HepG2 (cell line): ENCODE data around the gene SCFD2. TPM values are rescaled to one million over a fixed set of nuclear protein-coding genes. Genes with fewer than 3 reads are reported as not detected.

Source experiments
- ATAC-seq: fragments of 200-7000 bp; cut with Tn5 transposase; 3 replicates; pipeline ENCODE4 v1.9.1; 2020; ENCODE audit warnings: mild to moderate bottlenecking, moderate library complexity
- BruUV-seq: library from RNA; stranded (reverse); fragments of 400-500 nt; replicated peaks from 2 replicates; lab custom pipeline; 2021; lab: Mats Ljungman, UMichigan
- CTCF ChIA-PET: fragments of 300-600 bp; formaldehyde crosslinking; extraction: SDS; loops from one replicate; lab custom pipeline; 2021; ENCODE audit warnings: low total read pairs, inconsistent platforms, low intra/inter-chr PET ratio; lab: Yijun Ruan, JAX
- POLR2A ChIA-PET: fragments of 350-600 bp; sonication (Branson Sonifier 250); formaldehyde crosslinking; loops from one replicate; lab custom pipeline; 2020; ENCODE audit warnings: antibody characterized with exemption, inconsistent platforms; lab: Yijun Ruan, JAX
- DNase-seq: peaks from one replicate; pipeline ENCODE4 v3.0.0-alpha.2; 2015; ENCODE audit warnings: low spot score
- FAIRE-seq: peaks from 3 replicates; lab custom pipeline; 2011; peaks lifted over from hg19 to GRCh38; lab: Jason Lieb, UNC
- H2AFZ ChIP-seq: one replicate; pipeline ENCODE4 v1.6.1; 2011; ENCODE audit warnings: low read length, inconsistent platforms
- H3K27ac ChIP-seq: fragments of 300-600 bp; 3 replicates; pipeline ENCODE4 v1.8.0; 2011; ENCODE audit warnings: mixed run types, mild to moderate bottlenecking, mixed read lengths, low read length, inconsistent platforms; ENCODE audit not compliant: insufficient read depth; ENCODE audit errors: extremely low read length
- H3K27me3 ChIP-seq, 2 experiments: fragments of 200-600 bp in 1 of 2; 2 replicates in 1 of 2; 3 replicates in 1 of 2; pipeline versions ENCODE4 v1.6.0 to v1.8.0; 2011; ENCODE audit warnings: low read length in 2 of 2, mild to moderate bottlenecking in 2 of 2, moderate library complexity in 2 of 2, inconsistent platforms in 1 of 2; ENCODE audit not compliant: insufficient read depth in 2 of 2, control insufficient read depth in 1 of 2
- H3K36me3 ChIP-seq, 2 experiments: fragments of 200-600 bp in 1 of 2; replicated peaks in 1 of 2; 2 replicates in 1 of 2; 3 replicates in 1 of 2; pipeline versions ENCODE4 v1.5.1 to v1.8.0; 2011; ENCODE audit warnings: low read length in 2 of 2, inconsistent platforms in 1 of 2; ENCODE audit not compliant: insufficient read depth in 2 of 2, control insufficient read depth in 1 of 2
- H3K4me1 ChIP-seq: 2 replicates; pipeline ENCODE4 v1.5.1; 2012; ENCODE audit warnings: low read length, inconsistent platforms; ENCODE audit not compliant: insufficient read depth
- H3K4me2 ChIP-seq: 2 replicates; pipeline ENCODE4 v1.6.0; 2011; ENCODE audit warnings: low read depth, low read length, inconsistent platforms
- H3K4me3 ChIP-seq, 3 experiments: fragments of 200-600 bp in 1 of 3; sonication (generic), shearing (Covaris generic) in 1 of 3; replicated peaks in 1 of 3; 2 replicates each; pipeline ENCODE4 v1.5.1; 2011 to 2016; ENCODE audit warnings: low read length in 3 of 3, inconsistent platforms in 2 of 3, low read depth in 2 of 3, mild to moderate bottlenecking in 2 of 3, control low read depth in 1 of 3, mixed read lengths in 1 of 3; ENCODE audit not compliant: insufficient read depth in 1 of 3
- H3K79me2 ChIP-seq: one replicate; pipeline ENCODE4 v1.6.1; 2011; ENCODE audit warnings: low read length, inconsistent platforms; ENCODE audit not compliant: insufficient read depth
- H3K9ac ChIP-seq: 2 replicates; pipeline ENCODE4 v1.6.0; 2011; ENCODE audit warnings: mild to moderate bottlenecking, low read depth, low read length, inconsistent platforms; ENCODE audit not compliant: insufficient read depth
- H3K9me3 ChIP-seq: 2 replicates; pipeline ENCODE4 v1.5.1; 2012; ENCODE audit warnings: mild to moderate bottlenecking, low read length
- H4K20me1 ChIP-seq: 2 replicates; pipeline ENCODE4 v1.6.0; 2011; ENCODE audit warnings: inconsistent platforms, mild to moderate bottlenecking, low read length, moderate library complexity; ENCODE audit not compliant: insufficient read depth
- CEBPB ChIP-seq: IDR thresholded peaks from 2 replicates; pipeline ENCODE4 v1.6.1; 2011; ENCODE audit warnings: low read depth, low read length, improper control_type of control experiment, borderline replicate concordance
- EHMT2 ChIP-seq: fragments of 200-600 bp; sonication (generic); IDR thresholded peaks from 2 replicates; pipeline ENCODE4 v1.7.0; 2017; ENCODE audit warnings: antibody characterized with exemption, low read depth, low read length, borderline replicate concordance
- GMEB1 ChIP-seq: sonication (generic); formaldehyde crosslinking; IDR thresholded peaks from 2 replicates; pipeline ENCODE4 v1.5.1; 2020; ENCODE audit warnings: missing genetic modification reagents, mild to moderate bottlenecking, borderline replicate concordance
- ZNF230 ChIP-seq: sonication (generic); formaldehyde crosslinking; IDR thresholded peaks from 2 replicates; pipeline ENCODE4 v1.4.0; 2020; ENCODE audit warnings: mild to moderate bottlenecking, missing genetic modification reagents
- ZNF496 ChIP-seq: sonication (generic); formaldehyde crosslinking; IDR thresholded peaks from 2 replicates; pipeline ENCODE4 v1.8.1; 2023; ENCODE audit warnings: mild to moderate bottlenecking, moderate library complexity, missing genetic modification reagents; ENCODE audit not compliant: insufficient replicate concordance
- WGBS: methylation state at CpG from one replicate; pipeline ENCODE4 v1.1.6; 2017; ENCODE audit warnings: low lambda C conversion rate; 5-methylcytosine and 5-hydroxymethylcytosine counted together
- in situ Hi-C: cut with HindIII; loops from 2 replicates; pipeline ENCODE4 v1.10.0; 2017; ENCODE audit warnings: low pct_unique_long_range_greater_than_20kb; ENCODE audit not compliant: extremely low pct_ligation_motif_present
- intact Hi-C: fragments of 100-400 bp; cut with micrococcal nuclease; formaldehyde crosslinking; loops from one replicate; pipeline ENCODE4 v1.10.0; 2022; ENCODE audit not compliant: unreplicated experiment
- polyA plus RNA-seq, 8 experiments: library from polyadenylated mRNA; depleted of rRNA in 3 of 8; stranded (reverse) in 7 of 8; unstranded in 1 of 8; fragments of >200 nt; fragmentation: Illumina TruSeq in 4 of 8; extraction: Trizol in 4 of 8; gene quantifications; 2 replicates each; pipeline versions ENCODE4 v1.2.1 to v1.2.3, GENCODE V29; 2011 to 2016; ENCODE audit warnings: low read depth in 4 of 8, missing spikeins in 1 of 8, mixed read lengths in 1 of 8; ENCODE audit not compliant: insufficient read depth in 1 of 8
- total RNA-seq, 5 experiments: library from RNA; depleted of rRNA; stranded (reverse); fragments of >200 nt; fragmentation: Illumina TruSeq; extraction: Trizol; gene quantifications; 2 replicates each; pipeline ENCODE4 v1.2.3, GENCODE V29; 2016; ENCODE audit warnings: low read depth in 1 of 5
- TF ChIP-seq, protein P1 (sequence below): sonication (generic); formaldehyde crosslinking; IDR thresholded peaks from 2 replicates; pipeline ENCODE4 v1.5.0; 2020; ENCODE audit warnings: missing genetic modification reagents, mild to moderate bottlenecking, borderline replicate concordance

Gene SCFD2
- total and polyA plus RNA-seq, 2 of the 13 experiments (the other 11 are each of a cell fraction or from before 2014, with no cell fraction given), result 4.6 to 15.6 TPM

DNA sequence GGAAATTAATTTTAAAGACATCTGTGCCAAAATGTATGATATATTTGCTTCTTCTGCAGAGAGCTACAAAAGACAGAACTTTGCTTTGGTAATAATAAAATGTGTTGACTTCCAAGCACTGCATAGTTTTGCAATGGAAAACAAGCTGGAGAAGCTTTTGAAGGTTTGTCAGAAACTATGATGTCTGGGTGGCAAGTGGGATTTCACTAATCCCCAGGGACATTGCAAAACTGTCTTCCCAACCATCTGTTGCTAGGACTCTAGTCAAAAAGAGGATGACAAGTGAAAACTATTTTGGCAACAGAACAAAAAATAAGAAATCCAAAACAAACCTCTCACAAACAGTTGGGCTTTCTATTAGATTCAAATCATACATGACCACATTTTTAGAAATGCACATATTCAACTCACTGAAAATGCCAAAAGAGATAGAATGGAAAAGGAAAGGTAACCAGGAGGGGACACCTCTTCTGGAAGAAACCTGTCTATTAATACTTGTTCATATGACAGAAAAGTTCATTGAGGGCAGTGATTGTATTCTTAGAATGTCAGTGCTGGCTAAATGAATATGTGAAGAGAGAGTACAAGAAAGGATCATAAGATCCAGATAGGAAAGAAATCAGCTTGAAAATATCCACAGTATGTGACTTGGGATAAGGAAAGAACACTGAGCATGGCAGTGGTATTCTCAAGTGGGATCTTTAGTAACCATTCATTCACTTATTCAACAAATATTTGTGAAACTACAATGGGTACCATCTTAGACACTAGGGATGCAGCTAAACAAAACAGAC lies 275.7 kb downstream of the SCFD2 start (continued):
- TF ChIP-seq EHMT2, result no peak
- TF ChIP-seq GMEB1, result no peak
- TF ChIP-seq ZNF230 (CRISPR knock-in tag), result no peak
- TF ChIP-seq, protein P1, sequence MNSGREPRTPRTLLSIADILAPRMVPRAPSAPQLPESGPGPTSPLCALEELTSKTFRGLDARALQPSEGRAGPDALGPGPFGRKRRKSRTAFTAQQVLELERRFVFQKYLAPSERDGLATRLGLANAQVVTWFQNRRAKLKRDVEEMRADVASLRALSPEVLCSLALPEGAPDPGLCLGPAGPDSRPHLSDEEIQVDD, result no peak
- TF ChIP-seq, all 625 proteins: peak for 0

GRCh38 chr4:53088152-53088551 lies 277.7 kb downstream of the SCFD2 start:
- peak; percentile 40; the same call in 1 of the 2 replicates for TF ChIP-seq CEBPB
- no peak for TF ChIP-seq ZNF496 (CRISPR knock-in tag)
- ChIA-PET CTCF (no interaction called here), POLR2A (no interaction called here)
- ATAC-seq (no peak), DNase-seq (no peak), FAIRE-seq (no peak)
- no TSS peak for BruUV-seq
- intact Hi-C loops (no loop called here), in situ Hi-C loops (no loop called here)
- H3K4me2 ChIP-seq, result no peak overlapping the region
- no peak overlapping the region for H3K27ac ChIP-seq
- no peaks in the 10 kb centered on the region for H3K27me3 ChIP-seq
- no peaks in the 10 kb centered on the region for H4K20me1 ChIP-seq
- no peak overlapping the region for H2AFZ ChIP-seq
- peaks cover 14% of the 10 kb centered on the region; the same call in 1 of the 2 replicates for H3K9me3 ChIP-seq
- no peaks in the 10 kb centered on the region for H3K4me1 ChIP-seq
- H3K9ac ChIP-seq, result no peak overlapping the region
- no CpG with 5 or more reads among the region's 1 CpG for WGBS
- H3K79me2 ChIP-seq, result no peaks in the 10 kb centered on the region
- no peak overlapping the region for H3K4me3 ChIP-seq
- H3K36me3 ChIP-seq, result no peaks in the 10 kb centered on the region
